IPS-15b (cell line): ENCODE results near the gene WDR70.

ENCODE experiments used
- H3K27me3 ChIP-seq: one replicate; pipeline ENCODE4 v1.6.1; 2013; ENCODE audit warnings: low read length; ENCODE audit not compliant: control insufficient read depth, insufficient read depth
- H3K36me3 ChIP-seq: one replicate; pipeline ENCODE4 v1.6.1; 2013; ENCODE audit warnings: low read length; ENCODE audit not compliant: control insufficient read depth, insufficient read depth
- H3K4me1 ChIP-seq: one replicate; pipeline ENCODE4 v1.6.1; 2013; ENCODE audit warnings: mild to moderate bottlenecking, low read length; ENCODE audit not compliant: control insufficient read depth, insufficient read depth
- H3K4me3 ChIP-seq: one replicate; pipeline ENCODE4 v1.5.1; 2013; ENCODE audit warnings: low read depth, low read length
- H3K9ac ChIP-seq: one replicate; pipeline ENCODE4 v1.6.1; 2013; ENCODE audit warnings: low read depth, mild to moderate bottlenecking, low read length
- H3K9me3 ChIP-seq: one replicate; pipeline ENCODE4 v1.6.1; 2013; ENCODE audit warnings: mild to moderate bottlenecking, low read length; ENCODE audit not compliant: control insufficient read depth, insufficient read depth

WDR70 gene

GRCh38 chr5:37767251-37767650 lies 388.1 kb downstream of the WDR70 start:
- Histone ChIP-seq H3K9ac (no peak overlapping the region), H3K36me3 (no peaks in the 10 kb centered on the region), H3K4me3 (no peak overlapping the region), H3K4me1 (no peaks in the 10 kb centered on the region), H3K9me3 (no peaks in the 10 kb centered on the region), H3K27me3 (no peaks in the 10 kb centered on the region)

DNA sequence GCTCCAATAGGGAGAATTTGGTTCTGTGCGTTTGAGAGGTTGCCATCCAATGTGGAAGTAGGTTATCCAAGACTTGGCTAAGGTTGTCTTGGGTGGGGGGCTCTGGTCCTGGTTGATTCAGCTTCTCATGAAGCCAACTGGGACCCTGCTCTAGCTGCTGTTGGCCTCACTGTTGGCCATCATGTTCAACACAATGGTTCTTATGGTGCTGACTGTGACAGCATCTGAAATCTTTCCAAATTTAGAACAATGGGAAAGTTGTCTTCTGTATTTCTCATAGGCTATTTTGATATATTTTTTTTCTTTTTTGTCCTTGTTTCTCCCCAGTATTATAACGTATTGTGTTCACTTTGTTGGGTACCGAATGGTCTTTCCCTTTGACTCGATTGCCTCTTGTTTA lies 388.8 kb downstream of the WDR70 start:
- Histone ChIP-seq H3K4me3 (no peak overlapping the region), H3K9ac (no peak overlapping the region), H3K4me1 (no peaks in the 10 kb centered on the region), H3K27me3 (no peaks in the 10 kb centered on the region), H3K36me3 (no peaks in the 10 kb centered on the region), H3K9me3 (no peaks in the 10 kb centered on the region)

- H3K9ac ChIP-seq, result no peak overlapping the region
- no peaks in the 10 kb centered on the region for H3K36me3 ChIP-seq
- no peaks in the 10 kb centered on the region for H3K4me1 ChIP-seq
- H3K4me3 ChIP-seq, result no peak overlapping the region
- no peaks in the 10 kb centered on the region for H3K9me3 ChIP-seq
- no peaks in the 10 kb centered on the region for H3K27me3 ChIP-seq
Measured at GRCh38 chr5:37768371-37768770, 389.3 kb downstream of the WDR70 start.

- H3K9me3 ChIP-seq, result no peaks in the 10 kb centered on the region
- no peak overlapping the region for H3K4me3 ChIP-seq
- H3K9ac ChIP-seq, result no peak overlapping the region
- no peaks in the 10 kb centered on the region for H3K36me3 ChIP-seq
- no peaks in the 10 kb centered on the region for H3K4me1 ChIP-seq
- no peaks in the 10 kb centered on the region for H3K27me3 ChIP-seq
Measured at GRCh38 chr5:37769108-37769507, 390.0 kb downstream of the WDR70 start.

DNA sequence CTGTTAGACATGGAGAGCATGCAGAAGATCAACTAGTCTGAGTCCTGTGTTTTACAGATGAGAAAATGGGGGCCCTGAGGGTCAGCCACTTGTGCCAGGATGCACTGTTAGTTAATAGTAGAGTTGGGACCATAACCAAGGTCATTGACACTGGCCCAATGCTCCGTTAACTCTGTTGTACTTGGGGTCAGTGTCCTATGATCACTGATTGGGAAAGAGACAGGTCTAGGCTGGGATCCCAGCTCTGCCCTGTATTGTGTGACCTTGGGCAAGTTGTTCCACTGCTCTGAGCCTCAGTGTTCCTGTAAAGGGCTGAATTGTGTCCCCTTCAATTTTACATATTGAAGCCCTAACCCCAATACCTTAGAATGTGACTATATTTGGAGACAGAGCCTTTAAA lies 390.7 kb downstream of the WDR70 start:
- no peaks in the 10 kb centered on the region for H3K4me1 ChIP-seq
- no peaks in the 10 kb centered on the region for H3K36me3 ChIP-seq
- no peaks in the 10 kb centered on the region for H3K9me3 ChIP-seq
- no peaks in the 10 kb centered on the region for H3K27me3 ChIP-seq
- no peak overlapping the region for H3K4me3 ChIP-seq
- no peak overlapping the region for H3K9ac ChIP-seq

GRCh38 chr5:37770786-37771185 lies 391.7 kb downstream of the WDR70 start:
- H3K9ac ChIP-seq, result no peak overlapping the region
- H3K36me3 ChIP-seq, result peaks cover 2% of the 10 kb centered on the region
- no peaks in the 10 kb centered on the region for H3K27me3 ChIP-seq
- H3K9me3 ChIP-seq, result no peaks in the 10 kb centered on the region
- no peaks in the 10 kb centered on the region for H3K4me1 ChIP-seq
- H3K4me3 ChIP-seq, result no peak overlapping the region

GRCh38 chr5:37771203-37771611 lies 392.1 kb downstream of the WDR70 start:
- H3K4me1 ChIP-seq, result no peaks in the 10 kb centered on the region
- peaks cover 2% of the 10 kb centered on the region for H3K36me3 ChIP-seq
- H3K4me3 ChIP-seq, result no peak overlapping the region
- no peaks in the 10 kb centered on the region for H3K9me3 ChIP-seq
- no peaks in the 10 kb centered on the region for H3K27me3 ChIP-seq
- no peak overlapping the region for H3K9ac ChIP-seq

GRCh38 chr5:37771731-37772130 lies 392.6 kb downstream of the WDR70 start:
- no peak overlapping the region for H3K4me3 ChIP-seq
- H3K27me3 ChIP-seq, result no peaks in the 10 kb centered on the region
- no peak overlapping the region for H3K9ac ChIP-seq
- H3K4me1 ChIP-seq, result no peaks in the 10 kb centered on the region
- H3K9me3 ChIP-seq, result no peaks in the 10 kb centered on the region
- peaks cover 2% of the 10 kb centered on the region for H3K36me3 ChIP-seq

GRCh38 chr5:37772255-37772654 lies 393.1 kb downstream of the WDR70 start:
- Histone ChIP-seq H3K9me3 (no peaks in the 10 kb centered on the region), H3K36me3 (peaks cover 2% of the 10 kb centered on the region), H3K27me3 (no peaks in the 10 kb centered on the region), H3K9ac (no peak overlapping the region), H3K4me1 (no peaks in the 10 kb centered on the region), H3K4me3 (no peak overlapping the region)

GRCh38 chr5:37773809-37774208 lies 394.7 kb downstream of the WDR70 start:
- Histone ChIP-seq H3K36me3 (peaks cover 2% of the 10 kb centered on the region), H3K9ac (no peak overlapping the region), H3K4me1 (no peaks in the 10 kb centered on the region), H3K9me3 (no peaks in the 10 kb centered on the region), H3K27me3 (no peaks in the 10 kb centered on the region), H3K4me3 (no peak overlapping the region)

- peaks cover 2% of the 10 kb centered on the region for H3K36me3 ChIP-seq
- H3K27me3 ChIP-seq, result no peaks in the 10 kb centered on the region
- no peak overlapping the region for H3K4me3 ChIP-seq
- no peak overlapping the region for H3K9ac ChIP-seq
- H3K4me1 ChIP-seq, result no peaks in the 10 kb centered on the region
- H3K9me3 ChIP-seq, result no peaks in the 10 kb centered on the region
Measured at GRCh38 chr5:37774912-37775483, 395.9 kb downstream of the WDR70 start.

GRCh38 chr5:37776826-37777225 lies 397.7 kb downstream of the WDR70 start:
- no peaks in the 10 kb centered on the region for H3K9me3 ChIP-seq
- H3K4me1 ChIP-seq, result no peaks in the 10 kb centered on the region
- no peak overlapping the region for H3K4me3 ChIP-seq

More at GRCh38 chr5:37776826-37777225, 397.7 kb downstream of the WDR70 start:
- Histone ChIP-seq H3K27me3 (no peaks in the 10 kb centered on the region), H3K9ac (no peak overlapping the region), H3K36me3 (peaks cover 2% of the 10 kb centered on the region)
